Spleen (tissue), 11 donors: ENCODE data around the gene ATP8B2. TPM values are rescaled to one million over a fixed set of nuclear protein-coding genes. Genes with fewer than 3 reads are reported as not detected.
"Not testable (repeated sequence)": the region's sequence is repeated elsewhere in the genome, so short reads cannot be mapped to it uniquely, and the experiment has no call there.

Experiments used
- DNase-seq: peaks from one replicate; pipeline ENCODE4 v3.0.0-alpha.2; 2020
- H3K27ac ChIP-seq, 8 donors: fragments of 200-600 bp; sonication (generic) in 7 of 8; 1 replicate in 4 of 8; 2 replicates in 4 of 8; pipeline versions ENCODE4 v1.5.0 to v1.8.0; 2016 to 2021; ENCODE audit warnings: inconsistent platforms in 4 of 8, mild to moderate bottlenecking in 4 of 8, moderate library complexity in 1 of 8
- H3K27me3 ChIP-seq, 7 donors: fragments of 200-600 bp; sonication (generic) in 6 of 7; replicated peaks in 1 of 7; 1 replicate in 4 of 7; 2 replicates in 3 of 7; pipeline versions ENCODE4 v1.5.0 to v1.8.0; 2016 to 2021; ENCODE audit warnings: inconsistent platforms in 3 of 7, mild to moderate bottlenecking in 1 of 7
- H3K36me3 ChIP-seq, 6 donors: fragments of 200-600 bp; sonication (generic) in 5 of 6; 1 replicate in 4 of 6; 2 replicates in 2 of 6; pipeline versions ENCODE4 v1.5.0 to v1.8.0; 2016 to 2021; ENCODE audit warnings: inconsistent platforms in 2 of 6
- H3K4me1 ChIP-seq, 6 donors: fragments of 200-600 bp; sonication (generic) in 5 of 6; 1 replicate in 3 of 6; 2 replicates in 3 of 6; pipeline versions ENCODE4 v1.5.0 to v1.8.0; 2016 to 2021; ENCODE audit warnings: inconsistent platforms in 3 of 6
- H3K4me3 ChIP-seq, 8 donors: fragments of 200-600 bp; sonication (generic) in 7 of 8; 1 replicate in 4 of 8; 2 replicates in 4 of 8; pipeline versions ENCODE4 v1.5.0 to v1.8.0; 2016 to 2021; ENCODE audit warnings: inconsistent platforms in 4 of 8, mild to moderate bottlenecking in 4 of 8, moderate library complexity in 2 of 8
- H3K9me3 ChIP-seq, 8 donors: fragments of 200-600 bp; sonication (generic) in 7 of 8; 1 replicate in 4 of 8; 2 replicates in 4 of 8; pipeline versions ENCODE4 v1.5.0 to v1.8.0; 2016 to 2021; ENCODE audit warnings: inconsistent platforms in 4 of 8
- POLR2A ChIP-seq, 3 donors: fragments of 450-650 bp; IDR thresholded peaks; one replicate each; pipeline ENCODE4 v1.5.1; 2017; ENCODE audit warnings: antibody characterized with exemption in 3 of 3, mild to moderate bottlenecking in 1 of 3
- POLR2AphosphoS5 ChIP-seq, 3 donors: sonication (generic); formaldehyde crosslinking; IDR thresholded peaks; one replicate each; pipeline ENCODE4 v1.5.1; 2017; ENCODE audit warnings: antibody characterized with exemption in 3 of 3
- WGBS, 5 donors: extraction: QIAGEN DNeasy Blood & Tissue Kit in 3 of 5; methylation state at CpG; one replicate each; pipeline versions ENCODE4 v1.1.5 to v1.1.7; 2013 to 2018; 5-methylcytosine and 5-hydroxymethylcytosine counted together
- intact Hi-C: fragments of 100-400 bp; cut with DNase I; formaldehyde crosslinking; loops from one replicate; pipeline ENCODE4 v1.15.0; 2023; ENCODE audit warnings: low total_unique reads
- polyA plus RNA-seq, 3 donors: library from polyadenylated mRNA; stranded (reverse); fragments of 200-250 nt; gene quantifications; one replicate each; pipeline ENCODE4 v1.2.1, GENCODE V29; 2013
- total RNA-seq, 7 donors: library from RNA; depleted of rRNA in 3 of 7; stranded (reverse); fragments of >200 nt in 3 of 7; fragmentation: NEBNext Ultra II Directional in 4 of 7; extraction: Animal tissue kit (Norgen Biotek cat#: 25700) in 4 of 7; gene quantifications; one replicate each; pipeline versions ENCODE4 v1.1.0 to v1.2.1, GENCODE V29; 2016 to 2021
- TF ChIP-seq, protein P1 (sequence below), 11 experiments: fragments of 200-600 bp in 7 of 11; fragments of 450-650 bp in 4 of 11; sonication (generic) in 4 of 11; IDR thresholded peaks in 8 of 11; conservative IDR thresholded peaks in 3 of 11; 1 replicate in 7 of 11; 2 replicates in 4 of 11; pipeline versions ENCODE4 v1.4.0 to v1.8.0; 2016 to 2021; ENCODE audit warnings: antibody characterized with exemption in 11 of 11, inconsistent platforms in 4 of 11, mild to moderate bottlenecking in 1 of 11
- donor health status: healthy with polysubstance abuse.
- donor health status: DM: no; HTN: no; CAD: no; lungs with moderate emphysema.
- donor health status: DM: no; HTN: no; CAD: no.
- donor health status: Bipolar disorder and iron deficiency.
- donor health status: healthy.
- donor health status: DM: no; HTN: no; CAD: no.
- donor health status: DM: yes; HTN: yes; CAD: no.

Gene ATP8B2
- total and polyA plus RNA-seq, 10 donors = 5.4 to 107 (median 44.7) TPM

DNA sequence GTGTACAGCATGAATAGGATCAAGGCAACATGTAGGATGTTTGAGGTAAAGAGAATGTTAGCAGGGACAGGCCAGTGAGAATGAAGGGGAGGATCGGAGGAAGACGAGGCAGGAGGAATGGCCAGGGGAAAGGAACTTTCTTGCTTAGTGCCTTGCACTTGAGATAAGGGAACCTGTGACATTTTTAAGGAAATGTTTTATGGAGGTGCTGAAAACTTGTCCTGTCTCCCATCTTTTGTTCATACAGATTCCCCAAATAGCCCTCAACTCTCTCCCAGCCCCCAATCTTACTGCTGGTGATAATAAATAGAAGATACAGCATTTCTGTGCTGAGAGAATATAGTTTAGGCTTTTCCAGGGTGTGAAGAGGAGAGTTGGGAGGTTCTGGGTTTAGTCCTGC lies 13.6 kb downstream of the ATP8B2 start:
- no peak for TF ChIP-seq POLR2A (IDR thresholded peaks at IDR 0.05)
- TF ChIP-seq, protein P1, sequence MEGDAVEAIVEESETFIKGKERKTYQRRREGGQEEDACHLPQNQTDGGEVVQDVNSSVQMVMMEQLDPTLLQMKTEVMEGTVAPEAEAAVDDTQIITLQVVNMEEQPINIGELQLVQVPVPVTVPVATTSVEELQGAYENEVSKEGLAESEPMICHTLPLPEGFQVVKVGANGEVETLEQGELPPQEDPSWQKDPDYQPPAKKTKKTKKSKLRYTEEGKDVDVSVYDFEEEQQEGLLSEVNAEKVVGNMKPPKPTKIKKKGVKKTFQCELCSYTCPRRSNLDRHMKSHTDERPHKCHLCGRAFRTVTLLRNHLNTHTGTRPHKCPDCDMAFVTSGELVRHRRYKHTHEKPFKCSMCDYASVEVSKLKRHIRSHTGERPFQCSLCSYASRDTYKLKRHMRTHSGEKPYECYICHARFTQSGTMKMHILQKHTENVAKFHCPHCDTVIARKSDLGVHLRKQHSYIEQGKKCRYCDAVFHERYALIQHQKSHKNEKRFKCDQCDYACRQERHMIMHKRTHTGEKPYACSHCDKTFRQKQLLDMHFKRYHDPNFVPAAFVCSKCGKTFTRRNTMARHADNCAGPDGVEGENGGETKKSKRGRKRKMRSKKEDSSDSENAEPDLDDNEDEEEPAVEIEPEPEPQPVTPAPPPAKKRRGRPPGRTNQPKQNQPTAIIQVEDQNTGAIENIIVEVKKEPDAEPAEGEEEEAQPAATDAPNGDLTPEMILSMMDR (IDR thresholded peaks at IDR 0.05 in 8 of 11, conservative IDR thresholded peaks at IDR 0.05 in 3 of 11) = no peak
- no peak for TF ChIP-seq POLR2AphosphoS5 (IDR thresholded peaks at IDR 0.05)
- no peak overlapping the region for H3K4me3 ChIP-seq
- H3K27ac ChIP-seq = peak overlapping the region in 3 of 8 donors; percentile 74 to 85 (median 78)
- H3K4me1 ChIP-seq = peaks cover 11 to 99% (median 54%) of the 10 kb centered on the region in 6 donors
- intact Hi-C loops = no loop called here
- H3K9me3 ChIP-seq = no peaks in the 10 kb centered on the region
- peaks cover 4 to 90% (median 41%) of the 10 kb centered on the region in 6 donors for H3K36me3 ChIP-seq
- WGBS, 5 donors = 91 to 97% (median 97%) methylated on average over 2 of the region's 2 CpGs
- no peaks in the 10 kb centered on the region for H3K27me3 ChIP-seq
- no peak for DNase-seq

DNA sequence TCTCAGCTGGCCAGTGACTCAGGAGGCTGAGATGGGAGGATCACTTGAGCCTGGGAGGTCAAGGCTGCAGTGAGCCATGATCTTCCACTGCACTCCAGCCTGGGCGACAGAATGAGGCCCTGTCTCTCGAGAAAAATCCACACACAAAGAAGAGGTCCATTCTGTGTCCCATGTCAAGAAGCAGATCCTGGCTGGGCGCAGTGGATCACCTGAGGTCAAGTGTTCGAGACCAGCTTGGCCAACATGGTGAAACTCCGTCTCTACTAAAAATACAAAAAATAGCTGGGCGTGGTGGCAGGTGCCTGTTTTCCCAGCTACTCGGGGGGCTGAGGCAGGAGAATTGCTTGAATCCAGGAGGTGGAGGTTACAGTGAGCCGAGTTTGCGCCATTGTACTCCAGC lies 16.0 kb downstream of the ATP8B2 start:
- Histone ChIP-seq H3K27ac (peak overlapping the region in 4 of 8 donors; percentile 74 to 85 (median 76)), H3K4me1 (peaks cover 8 to 100% (median 48%) of the 10 kb centered on the region in 6 donors), H3K36me3 (peaks cover 4 to 100% (median 58%) of the 10 kb centered on the region in 6 donors)
- H3K4me3 ChIP-seq, H3K9me3 ChIP-seq, intact Hi-C loops, DNase-seq, H3K27me3 ChIP-seq: not testable (repeated sequence)
- 94 to 99% (median 96%) methylated on average over 9 of the region's 9 CpGs for WGBS, 5 donors

DNA sequence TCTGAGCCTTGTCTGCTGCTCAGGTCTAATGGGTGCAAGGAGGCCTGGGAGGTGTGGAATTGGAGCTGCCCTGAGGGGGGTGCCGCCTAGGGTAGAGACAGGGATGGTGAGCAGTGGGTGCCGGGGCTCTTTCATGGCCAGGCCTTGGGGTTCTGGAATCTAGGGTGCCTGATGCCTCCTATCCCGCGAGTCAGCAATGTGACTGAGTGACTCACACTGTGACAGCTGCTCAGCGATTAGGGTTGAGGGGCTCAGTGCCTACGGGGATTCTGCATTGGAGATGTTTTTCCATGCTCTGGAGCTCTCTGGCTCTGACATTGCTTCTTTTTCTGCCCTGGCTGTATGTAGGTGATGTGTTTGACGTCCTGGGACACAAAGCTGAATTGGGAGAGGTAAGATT lies 16.8 kb downstream of the ATP8B2 start:
- TF ChIP-seq POLR2A (IDR thresholded peaks at IDR 0.05) (no peak), POLR2AphosphoS5 (IDR thresholded peaks at IDR 0.05) (no peak)
- TF ChIP-seq, protein P1 (IDR thresholded peaks at IDR 0.05 in 8 of 11, conservative IDR thresholded peaks at IDR 0.05 in 3 of 11) = no peak
- H3K4me3 ChIP-seq = no peak overlapping the region
- DNase-seq = no peak
- H3K27me3 ChIP-seq = no peaks in the 10 kb centered on the region
- H3K36me3 ChIP-seq = peaks cover 4 to 100% (median 65%) of the 10 kb centered on the region in 6 donors
- WGBS, 5 donors = 82 to 95% (median 89%) methylated on average over 7 of the region's 7 CpGs
- H3K9me3 ChIP-seq = no peaks in the 10 kb centered on the region
- H3K4me1 ChIP-seq = peaks cover 8 to 100% (median 50%) of the 10 kb centered on the region in 6 donors
- intact Hi-C loops = no loop called here
- peak overlapping the region; percentile 27 to 85 (median 69) for H3K27ac ChIP-seq

GRCh38 chr1:154342836-154343472 lies 17.6 kb downstream of the ATP8B2 start:
- Histone ChIP-seq H3K27me3 (no peaks in the 10 kb centered on the region), H3K4me3 (peak overlapping the region; percentile 2 to 56 (median 18)), H3K27ac (peak overlapping the region; percentile 27 to 85 (median 69)), H3K9me3 (no peaks in the 10 kb centered on the region), H3K4me1 (peaks cover 8 to 95% (median 49%) of the 10 kb centered on the region in 6 donors), H3K36me3 (peaks cover 4 to 100% (median 67%) of the 10 kb centered on the region in 6 donors)
- intact Hi-C loops = no loop called here
- peak; percentile 91 for DNase-seq
- 52 to 62% (median 56%) methylated on average over 17 to 21 of the region's 21 CpGs for WGBS, 5 donors
- TF ChIP-seq POLR2A (IDR thresholded peaks at IDR 0.05) (no peak), POLR2AphosphoS5 (IDR thresholded peaks at IDR 0.05) (peak; percentile 64 to 74 (median 67))
